Mammary epithelial cell (primary cell): ENCODE results near the gene C9orf50.

Experiments
- CTCF ChIP-seq, 2 donors: IDR thresholded peaks in 1 of 2; conservative IDR thresholded peaks in 1 of 2; 2 replicates each; pipeline ENCODE4 v1.5.1; 2011 to 2012; ENCODE audit warnings: inconsistent platforms in 2 of 2, low read length in 2 of 2, mild to moderate bottlenecking in 2 of 2, control low read depth in 1 of 2, low read depth in 1 of 2; ENCODE audit not compliant: insufficient read depth in 1 of 2; ENCODE audit errors: extremely low read depth in 1 of 2
- EZH2 ChIP-seq: IDR thresholded peaks from 2 replicates; pipeline ENCODE4 v1.6.1; 2012; ENCODE audit warnings: low read length, inconsistent platforms, borderline replicate concordance

GRCh38 chr9:129582855-129583254 is 38.0 kb downstream of the C9orf50 start:
- TF ChIP-seq CTCF (conservative IDR thresholded peaks at IDR 0.05 in 1 of 2, IDR thresholded peaks at IDR 0.05 in 1 of 2; ENCODE audit: extremely low read depth in 1 of 2, insufficient read depth in 1 of 2, low read depth in 1 of 2, low read length in 2 of 2): no peak
- TF ChIP-seq EZH2: no peak
